GM21447 (cell line): ENCODE results near the gene MACC1.
"Not testable (repeated sequence)": the region's sequence is repeated elsewhere in the genome, so short reads cannot be mapped to it uniquely, and the experiment has no call there.

Experiments used
- ATAC-seq: cut with Tn5 transposase; IDR thresholded peaks from one replicate; pipeline ENCODE4 v1.9.1; 2021; ENCODE audit not compliant: unreplicated experiment

Gene MACC1

DNA sequence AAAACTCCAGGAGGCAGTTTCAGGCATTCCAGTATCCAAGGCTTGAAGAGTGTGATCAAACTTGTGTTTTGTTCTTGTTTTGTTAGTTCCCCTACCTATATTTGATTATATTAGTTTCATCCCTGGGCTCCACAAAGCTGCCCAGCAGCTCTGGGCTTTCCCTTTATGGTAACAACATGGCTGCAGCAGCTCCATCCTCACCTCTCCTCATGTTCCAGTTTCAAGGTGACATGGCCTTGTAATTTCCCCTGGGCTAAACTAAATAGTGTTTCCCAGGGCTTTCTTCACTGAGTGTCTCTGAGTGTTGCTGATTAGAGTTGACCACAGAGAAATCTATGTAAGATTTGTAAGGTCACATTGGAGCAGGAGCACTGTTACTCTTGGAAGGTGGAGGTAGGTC is 83.4 kb downstream of the MACC1 start:
- no peak for ATAC-seq

DNA sequence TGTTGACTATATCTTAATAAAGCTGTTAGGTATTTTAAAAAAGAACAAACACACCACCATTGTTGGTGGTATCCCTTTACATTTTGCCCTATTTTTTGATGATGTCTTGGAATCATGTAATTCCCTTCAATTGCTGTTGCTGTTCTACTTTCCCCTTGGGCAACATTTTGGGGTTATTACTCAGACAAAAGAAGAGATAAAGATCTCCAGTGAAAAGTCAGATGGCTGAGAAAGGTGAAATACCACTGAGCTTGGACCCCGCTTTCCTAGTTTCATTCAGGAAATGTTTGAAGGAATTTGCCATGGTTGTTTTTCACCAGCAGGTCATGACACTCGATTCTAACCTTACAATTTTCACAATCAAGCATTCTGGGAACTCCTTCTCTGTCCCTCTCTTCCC is 84.6 kb downstream of the MACC1 start:
- ATAC-seq, result no peak

DNA sequence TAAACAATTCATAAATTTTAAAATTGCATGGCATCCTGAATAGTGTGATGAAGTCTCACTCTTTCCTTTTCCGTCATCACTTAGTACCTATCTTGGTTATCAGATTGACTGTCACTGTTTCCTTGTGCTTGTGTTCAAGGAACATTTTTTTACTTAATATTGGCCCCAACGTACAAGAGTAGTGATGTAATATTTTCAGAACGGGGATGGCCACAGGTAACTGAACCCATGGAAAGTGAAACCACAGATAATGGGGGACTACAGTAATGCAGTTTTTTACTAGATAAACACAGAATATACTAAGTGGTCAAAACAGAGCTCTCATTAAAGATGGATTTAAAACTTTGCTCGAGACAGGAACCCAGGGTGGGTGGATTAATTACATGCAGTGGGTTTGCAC is 85.4 kb downstream of the MACC1 start:
- ATAC-seq, result no peak

DNA sequence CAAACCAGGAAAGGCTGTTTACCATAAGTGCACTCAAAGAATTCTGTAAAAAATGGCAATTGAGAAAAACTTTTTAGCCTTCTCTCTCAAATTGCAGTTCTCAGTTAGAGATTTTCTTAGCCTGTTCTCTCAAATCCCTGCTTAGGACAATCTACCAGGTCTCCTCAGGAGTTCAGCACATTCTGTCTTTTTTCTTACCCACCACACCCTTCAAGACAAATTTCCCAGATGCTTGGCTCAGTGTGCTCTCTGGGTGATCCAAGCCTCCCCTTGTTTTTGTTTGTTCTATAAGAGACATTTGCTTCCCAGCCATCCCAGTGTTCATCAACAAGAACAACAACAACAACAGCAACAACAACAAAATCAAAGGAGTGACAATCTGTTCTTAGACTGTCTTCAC is 87.3 kb downstream of the MACC1 start:
- ATAC-seq, result no peak

DNA sequence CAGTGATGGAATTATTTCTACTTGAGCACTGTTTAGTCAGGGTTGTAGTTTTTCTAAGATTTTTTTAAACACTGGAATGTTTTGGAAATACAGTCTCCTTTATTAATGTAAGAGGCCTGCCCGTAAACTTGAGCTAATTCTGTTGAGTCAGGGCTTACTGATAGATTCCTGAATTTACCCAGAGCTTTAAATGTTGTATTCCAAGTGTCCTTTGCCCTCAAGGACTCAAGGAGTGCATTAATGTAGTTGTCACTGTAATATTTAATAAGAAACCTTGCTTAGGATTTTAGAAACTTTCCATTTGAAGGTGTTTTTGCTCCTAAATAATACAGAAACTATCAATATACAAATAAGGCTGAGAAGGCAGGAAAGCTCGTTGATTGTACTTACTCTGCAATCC is 89.2 kb downstream of the MACC1 start:
- ATAC-seq, result no peak

DNA sequence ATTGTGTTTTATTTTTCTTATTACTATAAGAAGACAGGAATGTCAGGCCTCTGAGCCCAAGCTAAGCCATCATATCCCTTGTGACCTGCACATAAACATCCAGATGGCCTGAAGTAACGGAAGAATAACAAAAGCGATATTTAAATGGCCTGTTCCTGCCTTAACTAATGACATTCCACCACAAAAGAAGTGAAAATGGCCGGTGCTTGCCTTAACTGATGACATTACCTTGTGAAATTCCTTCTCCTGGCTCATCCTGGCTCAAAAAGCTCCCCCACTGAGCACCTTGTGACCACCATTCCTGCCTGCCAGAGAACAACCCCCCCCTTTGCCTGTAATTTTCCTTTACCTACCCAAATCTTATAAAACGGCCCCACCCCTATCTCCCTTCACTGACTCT is 91.1 kb downstream of the MACC1 start:
- not testable (repeated sequence) for ATAC-seq

DNA sequence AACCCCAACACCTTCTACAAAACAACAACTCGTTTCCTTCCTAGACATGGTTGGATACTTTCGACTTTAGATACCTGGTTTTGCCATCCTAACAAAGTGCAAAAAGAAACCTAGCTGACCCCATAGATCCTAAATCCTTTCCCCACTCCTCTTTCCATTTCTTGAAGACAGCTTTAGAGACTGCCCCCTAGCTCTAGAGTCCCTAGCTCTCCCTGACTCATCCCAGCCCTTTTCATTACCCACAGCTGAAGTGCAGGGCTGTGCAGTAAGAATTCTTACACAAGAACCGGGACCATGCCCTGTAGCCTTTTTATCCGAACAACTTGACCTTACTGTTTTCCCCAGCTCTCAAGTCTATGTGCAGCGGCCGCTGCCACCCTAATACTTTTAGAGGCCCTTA is 93.1 kb downstream of the MACC1 start:
- not testable (repeated sequence) for ATAC-seq

DNA sequence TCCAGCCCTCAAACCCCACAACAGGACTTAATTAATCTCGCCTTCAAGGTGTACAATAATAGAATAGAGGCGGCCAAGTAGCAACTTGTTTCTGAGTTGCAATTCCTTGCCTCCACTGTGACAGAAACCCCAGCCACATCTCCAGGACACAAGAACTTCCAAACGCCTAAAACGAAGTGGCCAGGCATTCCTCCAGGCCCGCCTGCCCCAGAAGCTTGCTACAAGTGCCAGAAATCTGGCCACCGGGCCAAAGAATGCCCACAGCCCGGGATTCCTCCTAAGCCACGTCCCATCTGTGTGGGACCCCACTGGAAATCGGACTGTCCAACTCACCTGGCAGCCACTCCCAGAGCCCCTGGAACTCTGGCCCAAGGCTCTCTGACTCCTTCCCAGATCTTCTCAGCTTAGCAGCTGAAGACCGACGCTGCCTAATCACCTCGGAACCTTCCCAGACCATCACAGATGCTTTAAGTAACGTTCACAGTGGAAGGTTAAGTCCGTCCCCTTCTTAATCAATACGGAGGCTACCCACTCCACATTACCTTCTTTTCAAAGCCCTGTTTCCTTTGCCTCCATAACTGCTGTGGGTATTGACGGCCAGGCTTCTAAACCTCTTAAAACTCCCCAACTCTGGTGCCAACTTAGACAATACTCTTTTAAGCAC is 94.4 kb downstream of the MACC1 start:
- not testable (repeated sequence) for ATAC-seq

DNA sequence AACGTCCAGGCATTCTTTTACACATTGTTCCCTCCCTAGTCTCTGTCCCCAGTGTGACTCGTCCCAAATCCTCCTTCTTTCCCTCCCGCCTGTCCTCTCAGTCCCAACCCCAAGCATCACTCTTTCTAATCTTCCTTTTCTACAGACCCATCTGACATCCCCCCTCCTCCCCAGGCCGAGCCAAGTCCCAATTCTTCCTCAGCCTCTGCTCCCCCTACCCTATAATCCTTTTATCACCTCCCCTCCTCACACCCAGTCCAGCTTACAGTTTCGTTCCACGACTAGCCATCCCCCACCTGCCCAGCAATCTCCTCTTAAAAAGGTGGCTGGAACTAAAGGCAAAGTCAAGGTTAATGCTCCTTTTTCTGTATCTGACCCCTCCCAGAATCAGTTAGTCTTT is 95.1 kb downstream of the MACC1 start:
- ATAC-seq, result no peak

DNA sequence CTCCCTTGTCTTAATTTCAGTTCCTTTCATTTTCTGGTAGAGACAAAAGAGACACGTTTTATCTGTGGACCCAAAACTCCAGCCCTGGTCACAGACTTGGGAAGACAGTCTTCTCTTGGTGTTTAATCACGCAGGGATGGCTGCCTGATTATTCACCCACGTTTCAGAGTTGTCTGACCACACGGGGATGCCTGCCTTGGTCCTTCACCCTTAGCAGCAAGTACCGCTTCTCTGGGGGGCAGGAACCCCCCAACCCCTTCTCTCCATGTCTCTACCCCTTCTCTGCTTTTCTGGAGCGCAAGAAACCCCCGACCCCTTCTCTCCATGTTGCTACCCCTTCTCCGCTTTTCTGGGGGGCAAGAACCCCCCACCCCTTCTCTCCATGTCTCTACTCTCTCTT is 95.8 kb downstream of the MACC1 start:
- ATAC-seq, result no peak

DNA sequence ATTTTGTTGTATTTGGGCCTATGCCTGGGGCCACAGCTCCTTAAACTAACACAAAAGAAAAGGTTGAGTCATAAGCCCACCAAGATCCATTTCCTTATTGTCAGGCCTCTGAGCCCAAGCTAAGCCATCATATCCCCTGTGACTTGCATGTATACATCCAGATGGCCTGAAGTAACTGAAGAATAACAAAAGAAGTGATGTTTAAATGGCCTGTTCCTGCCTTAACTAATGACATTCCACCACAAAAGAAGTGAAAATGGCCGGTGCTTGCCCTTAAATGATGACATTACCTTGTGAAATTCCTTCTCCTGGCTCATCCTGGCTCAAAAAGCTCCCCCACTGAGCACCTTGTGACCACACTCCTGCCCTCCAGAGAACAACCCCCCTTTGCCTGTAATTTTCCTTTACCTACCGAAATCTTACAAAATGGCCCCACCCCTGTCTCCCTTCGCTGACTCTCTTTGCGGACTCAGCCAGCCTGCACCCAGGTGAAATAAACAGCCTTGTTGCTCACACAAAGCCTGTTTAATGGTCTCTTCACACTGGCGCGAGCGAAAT is 96.5 kb downstream of the MACC1 start:
- not testable (repeated sequence) for ATAC-seq

DNA sequence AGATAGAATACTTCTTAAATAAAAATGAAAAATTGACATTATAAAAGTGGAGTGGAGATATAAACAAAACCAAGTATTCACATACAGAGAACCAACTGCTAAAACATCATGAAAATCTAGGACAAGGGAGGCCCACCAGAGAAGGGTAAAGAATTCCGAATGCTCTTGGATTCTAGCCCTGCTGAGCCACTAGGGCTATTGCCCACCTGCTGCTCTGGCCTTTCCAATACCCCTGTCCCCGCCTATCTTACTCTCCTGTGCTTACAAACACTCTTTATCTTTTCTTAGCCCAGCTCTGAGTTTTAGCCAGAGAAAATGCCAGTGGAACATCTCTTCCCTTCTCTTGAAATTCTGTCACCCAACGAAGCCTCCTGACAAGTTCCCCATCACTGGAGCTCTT is 100.3 kb downstream of the MACC1 start:
- ATAC-seq, result no peak

DNA sequence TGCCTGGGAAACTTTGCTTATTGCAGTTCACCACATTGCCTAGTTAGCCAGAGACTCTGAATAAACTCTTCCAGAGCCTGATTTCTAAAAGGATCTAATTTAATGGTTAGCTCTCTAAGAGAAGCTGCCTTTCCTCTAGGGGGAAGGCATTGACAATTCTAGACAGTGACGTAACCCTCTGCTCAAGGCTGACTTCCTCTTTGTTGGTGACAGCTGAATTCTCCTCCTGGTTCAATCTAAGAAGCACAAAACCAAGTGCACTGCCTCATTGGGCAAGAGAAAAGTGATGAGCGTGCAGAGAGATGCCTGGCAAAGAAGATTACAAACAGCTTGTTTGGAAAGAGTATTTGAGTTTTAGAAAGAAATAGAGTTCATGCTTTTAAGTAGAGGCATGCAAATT is 102.7 kb downstream of the MACC1 start:
- peak; percentile 84 for ATAC-seq

DNA sequence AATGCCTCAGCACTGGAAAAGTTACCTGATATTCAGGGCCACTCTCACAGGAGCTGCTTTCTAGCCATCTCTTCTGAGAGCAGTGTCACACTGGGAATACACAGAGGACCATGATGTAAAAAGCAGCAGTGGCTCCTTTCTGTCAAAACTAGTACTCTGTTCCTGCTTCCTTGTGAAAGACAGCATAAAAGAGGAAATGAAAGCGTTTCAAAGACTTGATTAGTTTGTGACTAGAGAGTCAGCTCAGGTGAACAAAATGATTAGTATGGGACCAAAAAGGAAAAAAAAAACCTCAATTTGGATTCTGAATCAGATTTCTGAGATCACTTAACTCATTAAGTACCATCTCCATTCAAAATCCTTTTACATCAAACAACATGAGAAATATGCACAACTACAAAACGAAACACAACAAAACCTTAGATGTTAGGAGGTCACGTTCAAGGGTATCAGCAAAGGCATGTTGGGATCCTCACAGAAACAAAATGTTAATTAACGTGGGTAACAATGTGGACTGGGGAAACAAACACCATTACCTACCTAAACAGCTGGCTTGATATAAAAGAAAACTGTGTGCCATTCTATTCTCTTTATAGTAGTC is 103.7 kb downstream of the MACC1 start:
- peak; percentile 88 for ATAC-seq

DNA sequence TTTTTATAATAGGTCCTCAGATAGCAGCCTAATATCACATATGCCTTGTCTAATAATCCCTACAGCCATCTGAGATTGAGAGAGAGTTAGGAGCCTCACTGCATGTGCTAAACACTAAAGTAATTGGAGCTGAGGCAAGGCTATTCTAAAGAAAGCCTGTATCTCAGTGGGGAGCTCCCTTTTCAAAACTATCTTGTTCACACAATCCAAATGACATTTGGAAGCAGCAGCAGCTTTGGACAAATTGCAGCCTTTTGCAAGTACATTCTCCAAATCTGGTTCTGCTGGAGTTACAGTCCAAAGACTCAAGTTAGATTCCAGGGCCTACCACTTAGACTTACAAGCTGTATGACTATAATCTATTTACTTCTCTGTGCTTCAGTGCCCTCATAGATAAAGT is 104.5 kb downstream of the MACC1 start:
- ATAC-seq, result no peak

DNA sequence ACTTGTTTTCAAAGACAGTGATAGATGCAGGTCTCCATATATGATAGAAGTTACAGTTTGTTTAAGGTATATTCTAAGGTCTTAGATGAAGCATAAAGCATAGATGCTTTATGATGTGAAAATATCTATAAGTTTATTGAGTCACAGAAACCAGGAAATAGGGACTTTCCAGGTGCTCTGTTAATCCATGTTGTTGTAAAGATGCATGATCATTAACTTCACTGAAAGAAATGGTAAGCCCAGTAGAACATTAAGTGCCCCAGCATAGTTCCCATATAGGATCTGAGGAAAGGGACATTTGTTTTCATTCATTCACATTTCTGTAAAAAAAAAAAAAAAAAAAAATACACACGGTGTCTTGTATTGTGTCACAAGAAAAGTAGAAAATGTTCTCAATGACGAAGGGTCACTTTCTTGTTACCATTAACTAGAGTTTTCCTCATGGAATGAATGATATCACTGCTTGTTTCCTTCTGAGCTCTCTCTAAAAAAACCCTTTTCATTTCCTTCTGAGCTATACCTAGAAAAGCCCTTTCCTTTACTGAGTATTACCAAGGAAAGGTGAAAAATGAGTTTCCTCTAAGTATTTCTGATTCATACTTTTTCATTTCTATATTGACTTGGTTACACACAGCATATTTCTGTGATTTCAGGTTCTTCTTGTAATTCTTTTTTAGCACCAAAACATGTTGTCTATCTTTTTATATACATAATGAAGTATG is 105.2 kb downstream of the MACC1 start:
- no peak for ATAC-seq

DNA sequence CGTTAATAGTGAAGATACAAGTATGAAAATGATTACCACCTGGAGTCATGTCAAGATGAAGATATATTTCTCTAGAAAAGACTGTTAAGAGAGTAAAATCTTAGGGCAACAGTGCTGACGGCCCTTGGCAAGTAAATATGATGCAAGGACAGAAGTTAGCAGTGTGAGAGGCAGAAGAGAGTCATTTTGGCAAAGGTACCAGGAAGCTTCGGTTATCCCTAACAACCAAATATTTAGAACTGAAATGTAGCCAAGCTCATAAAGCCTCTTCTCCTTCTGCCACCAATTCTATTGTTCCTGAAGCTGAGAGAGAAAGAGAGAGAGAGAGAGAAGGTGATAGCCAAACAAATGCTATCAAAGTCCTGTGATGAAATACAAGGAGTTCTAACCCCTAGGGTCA is 109.6 kb downstream of the MACC1 start:
- no peak for ATAC-seq

DNA sequence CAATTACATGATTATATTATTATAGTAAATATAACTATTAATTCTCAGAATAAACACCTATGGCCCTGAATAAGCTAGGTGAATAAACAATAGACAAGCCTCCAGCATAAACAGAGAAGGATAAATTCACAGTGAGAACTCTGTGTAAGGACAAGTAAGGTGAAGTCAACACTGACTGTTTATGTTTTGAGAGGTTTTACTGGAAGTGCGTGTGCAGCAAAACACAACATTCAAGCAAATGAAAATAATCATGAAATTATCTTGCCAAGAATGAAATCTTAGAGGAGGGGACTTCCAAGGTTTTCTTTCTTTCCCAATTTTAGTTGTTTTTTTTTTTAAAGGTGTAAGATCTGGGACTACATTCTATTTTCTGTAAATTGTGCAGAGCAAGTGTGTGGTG is 112.5 kb downstream of the MACC1 start:
- no peak for ATAC-seq

DNA sequence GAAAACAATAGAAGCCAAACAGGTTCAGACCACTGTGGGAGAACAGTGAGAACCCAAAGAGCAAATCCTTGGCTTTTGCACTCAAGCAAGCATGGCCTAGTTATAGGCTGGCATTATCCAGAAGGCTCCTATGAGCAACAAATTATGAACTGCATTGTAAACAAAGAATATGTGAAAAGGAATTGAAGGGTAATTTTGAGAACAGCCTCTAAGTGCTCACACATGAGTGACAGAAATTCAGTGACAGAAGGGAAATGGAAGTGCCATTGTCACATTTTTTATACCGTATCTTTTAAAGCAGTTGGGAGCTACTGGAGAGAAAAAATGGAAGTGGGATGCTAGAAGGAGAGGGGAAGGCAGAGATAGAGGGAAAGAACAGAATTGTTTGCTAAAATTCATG is 114.2 kb downstream of the MACC1 start:
- ATAC-seq, result no peak

DNA sequence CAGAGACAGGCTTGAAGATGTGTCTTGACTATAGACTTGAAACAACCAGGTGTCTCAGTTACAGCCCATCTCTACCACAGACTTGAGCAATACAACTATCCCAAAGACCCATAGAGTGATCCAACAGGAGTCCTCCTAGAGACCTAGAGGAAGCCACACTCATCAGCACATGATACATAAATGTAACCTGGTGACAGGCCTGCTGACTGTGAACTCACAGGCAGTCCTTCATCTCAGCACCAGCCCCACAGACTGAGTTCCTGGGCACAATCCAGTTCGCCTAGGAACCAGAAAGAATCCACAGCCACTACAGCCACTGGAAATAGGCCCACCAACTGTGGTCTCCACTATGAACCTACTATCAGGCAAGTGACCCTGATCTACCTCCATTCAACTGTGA is 121.3 kb downstream of the MACC1 start:
- no peak for ATAC-seq

DNA sequence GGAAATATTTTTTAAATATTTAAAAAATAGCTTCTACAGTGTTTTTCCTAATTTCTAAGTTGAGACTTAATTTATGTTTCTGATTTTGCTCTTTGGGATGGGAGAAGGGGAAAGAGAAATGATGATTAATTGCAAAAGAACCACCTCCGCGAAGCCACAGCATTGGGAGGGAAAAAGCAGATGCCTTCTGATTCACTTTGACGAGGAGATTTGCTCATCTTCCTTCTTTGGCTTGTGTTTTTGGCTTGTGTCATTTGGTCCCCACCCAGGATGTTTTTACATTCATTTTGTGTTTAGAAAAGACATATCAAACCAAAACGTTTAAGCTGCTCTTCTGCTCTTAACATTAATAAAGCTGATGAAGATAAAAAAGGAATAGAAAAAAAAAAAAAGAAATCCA is 121.7 kb downstream of the MACC1 start:
- ATAC-seq, result no peak

DNA sequence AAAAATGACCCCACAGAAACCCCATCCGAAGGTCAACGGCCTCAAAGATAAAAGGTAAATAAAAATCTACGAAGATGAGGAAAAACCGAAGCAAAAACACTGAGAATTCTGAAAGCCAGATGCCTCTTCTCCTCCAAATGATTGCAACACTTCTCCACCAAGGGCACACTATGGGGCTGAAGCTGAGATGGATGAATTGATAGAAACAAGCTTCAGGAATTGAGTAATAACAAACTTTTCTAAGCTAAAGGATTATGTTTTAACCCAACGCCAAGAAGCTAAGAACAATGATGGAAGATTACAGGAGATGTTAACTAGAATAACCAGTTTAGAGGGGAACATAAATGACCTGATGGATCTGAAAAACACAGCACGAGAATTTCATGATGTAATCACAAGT is 127.8 kb downstream of the MACC1 start:
- ATAC-seq, result no peak
